K562 (cell line): Measurements from ENCODE around the gene STIM1. TPM values are rescaled to one million over a fixed set of nuclear protein-coding genes. Genes with fewer than 3 reads are reported as not detected.

Source experiments
- CBFB ChIP-seq: sonication (generic); formaldehyde crosslinking; IDR thresholded peaks from 2 replicates; pipeline ENCODE4 v1.4.0; 2020; ENCODE audit warnings: mild to moderate bottlenecking, missing genetic modification reagents
- CEBPG ChIP-seq, 3 experiments: fragments of 200-800 bp in 1 of 3; sonication (Bioruptor generic) in 1 of 3; sonication (generic) in 1 of 3; formaldehyde crosslinking in 1 of 3; IDR thresholded peaks in 2 of 3; conservative IDR thresholded peaks in 1 of 3; 2 replicates each; pipeline versions ENCODE4 v1.6.1 to v1.8.0; 2016 to 2022; ENCODE audit warnings: missing compliant biosample characterization in 2 of 3, missing genetic modification characterization in 2 of 3, mild to moderate bottlenecking in 1 of 3, missing genetic modification reagents in 1 of 3
- ESRRA ChIP-seq: fragments of 450-650 bp; IDR thresholded peaks from 2 replicates; pipeline ENCODE4 v1.6.1; 2014; ENCODE audit warnings: low read depth, mild to moderate bottlenecking, moderate library complexity, borderline replicate concordance
- ESRRB ChIP-seq: fragments of 250-450 bp; sonication (Bioruptor Pico); IDR thresholded peaks from 2 replicates; pipeline ENCODE4 v1.5.0; 2020; ENCODE audit warnings: mild to moderate bottlenecking, moderate library complexity, borderline replicate concordance
- HCFC1 ChIP-seq: IDR thresholded peaks from 2 replicates; pipeline ENCODE4 v1.6.1; 2012; ENCODE audit warnings: low read depth, low read length, improper control_type of control experiment
- MAZ ChIP-seq, 2 experiments: fragments of 450-650 bp in 1 of 2; sonication (generic) in 1 of 2; formaldehyde crosslinking; IDR thresholded peaks in 1 of 2; conservative IDR thresholded peaks in 1 of 2; 2 replicates each; pipeline versions ENCODE4 v1.4.0 to v1.5.0; 2020; ENCODE audit warnings: mild to moderate bottlenecking in 1 of 2, missing genetic modification reagents in 1 of 2
- NBN ChIP-seq: fragments of 450-650 bp; IDR thresholded peaks from 2 replicates; pipeline ENCODE4 v1.6.1; 2016; ENCODE audit warnings: low read depth, mild to moderate bottlenecking
- RB1 ChIP-seq: fragments of 450-650 bp; IDR thresholded peaks from 2 replicates; pipeline ENCODE4 v1.6.1; 2017; ENCODE audit warnings: low read depth, mild to moderate bottlenecking
- SOX6 ChIP-seq: fragments of 450-650 bp; IDR thresholded peaks from 2 replicates; pipeline ENCODE4 v1.6.1; 2014; ENCODE audit warnings: mild to moderate bottlenecking
- TEAD4 ChIP-seq, 2 experiments: sonication (generic) in 1 of 2; formaldehyde crosslinking in 1 of 2; IDR thresholded peaks; 2 replicates each; pipeline versions ENCODE4 v1.6.1 to v1.8.0; 2012 to 2022; ENCODE audit warnings: borderline replicate concordance in 1 of 2, inconsistent platforms in 1 of 2, low read length in 1 of 2, mild to moderate bottlenecking in 1 of 2, missing genetic modification reagents in 1 of 2
- ZFPM2 ChIP-seq: fragments of 250-450 bp; sonication (Bioruptor Pico); IDR thresholded peaks from 2 replicates; pipeline ENCODE4 v1.5.1; 2022; ENCODE audit warnings: mild to moderate bottlenecking
- polyA plus RNA-seq, 8 experiments: library from polyadenylated mRNA; depleted of rRNA in 4 of 8; stranded (reverse) in 5 of 8; unstranded in 3 of 8; fragments of >200 nt; fragmentation: Nextera tagmentation in 2 of 8; fragmentation: Illumina TruSeq in 1 of 8; extraction: Ambion mirVana in 2 of 8; extraction: Trizol in 1 of 8; gene quantifications; 2 replicates each; pipeline versions ENCODE4 v1.2.1 to v1.2.3, GENCODE V29; 2011 to 2014; ENCODE audit warnings: inconsistent platforms in 1 of 8, missing spikeins in 1 of 8
- total RNA-seq, 7 experiments: library from RNA; depleted of rRNA in 6 of 7; stranded (reverse); fragments of >200 nt in 6 of 7; fragmentation: Illumina TruSeq in 2 of 7; extraction: Trizol in 2 of 7; gene quantifications; 2 replicates each; pipeline versions ENCODE4 v1.2.1 to v1.2.3, GENCODE V29; 2011 to 2021; ENCODE audit warnings: low replicate concordance in 1 of 7
- TF ChIP-seq, protein P1 (sequence below): conservative IDR thresholded peaks from 2 replicates; pipeline ENCODE4 v1.6.1; 2011; ENCODE audit warnings: low read depth, mild to moderate bottlenecking, low read length; ENCODE audit not compliant: control insufficient read depth
- TF ChIP-seq, protein P2 (sequence below): fragments of 450-650 bp; conservative IDR thresholded peaks from 2 replicates; pipeline ENCODE4 v1.6.1; 2016; ENCODE audit warnings: missing genetic modification characterization, low read depth, mild to moderate bottlenecking, missing compliant biosample characterization, moderate library complexity
- TF ChIP-seq, protein P3 (sequence below): fragments of 150-350 bp; IDR thresholded peaks from 2 replicates; pipeline ENCODE4 v1.6.1; 2014; ENCODE audit warnings: low read depth, mild to moderate bottlenecking, low read length, borderline replicate concordance
- TF ChIP-seq, protein P4 (sequence below): fragments of 450-650 bp; IDR thresholded peaks from 2 replicates; pipeline ENCODE4 v1.6.1; 2017; ENCODE audit warnings: antibody characterized with exemption, mild to moderate bottlenecking

The STIM1 gene
- total and polyA plus RNA-seq, 9 of the 15 experiments (the other 6 are each of a cell fraction or from before 2014, with no cell fraction given) = 7.7 to 50.5 (median 22.5) TPM

DNA sequence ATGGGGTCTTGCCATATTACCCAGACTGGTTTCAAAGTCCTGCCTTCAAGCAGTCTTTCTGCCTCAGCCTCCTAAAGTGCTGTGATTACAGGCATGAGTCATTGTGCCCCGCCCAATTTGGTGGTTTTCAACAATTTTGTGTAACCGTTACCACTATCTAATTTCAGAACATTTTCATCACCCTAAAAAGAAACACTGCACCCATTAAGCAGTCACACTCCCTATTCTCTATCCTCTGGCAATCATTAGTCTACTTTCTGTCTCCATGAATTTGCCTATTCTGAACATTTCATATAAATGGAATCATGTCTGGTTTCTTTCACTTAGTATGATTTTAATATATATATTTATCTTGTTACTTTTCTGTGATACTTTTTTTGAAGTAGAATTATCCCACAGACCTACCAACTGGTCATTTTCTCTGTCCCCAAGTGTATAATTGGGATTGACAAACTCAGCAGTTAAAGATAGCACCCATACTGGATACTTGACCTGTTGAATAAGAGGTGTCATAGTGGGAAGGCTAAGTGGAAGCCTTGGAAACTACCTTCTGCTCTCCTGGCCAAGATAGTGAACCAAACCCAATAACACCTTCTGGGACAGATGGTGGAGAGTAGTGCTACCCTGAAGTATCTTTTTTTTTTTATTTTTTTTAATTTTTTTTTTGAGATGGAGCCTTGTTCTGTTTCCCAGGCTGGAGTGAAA, 64.8 kb downstream of the STIM1 start (continued):
- TF ChIP-seq, protein P1, sequence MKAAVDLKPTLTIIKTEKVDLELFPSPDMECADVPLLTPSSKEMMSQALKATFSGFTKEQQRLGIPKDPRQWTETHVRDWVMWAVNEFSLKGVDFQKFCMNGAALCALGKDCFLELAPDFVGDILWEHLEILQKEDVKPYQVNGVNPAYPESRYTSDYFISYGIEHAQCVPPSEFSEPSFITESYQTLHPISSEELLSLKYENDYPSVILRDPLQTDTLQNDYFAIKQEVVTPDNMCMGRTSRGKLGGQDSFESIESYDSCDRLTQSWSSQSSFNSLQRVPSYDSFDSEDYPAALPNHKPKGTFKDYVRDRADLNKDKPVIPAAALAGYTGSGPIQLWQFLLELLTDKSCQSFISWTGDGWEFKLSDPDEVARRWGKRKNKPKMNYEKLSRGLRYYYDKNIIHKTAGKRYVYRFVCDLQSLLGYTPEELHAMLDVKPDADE = no peak
- TF ChIP-seq HCFC1 (no peak), SOX6 (peak; percentile 76), RB1 (no peak), ESRRB (CRISPR knock-in tag) (no peak), NBN (peak; percentile 52; the same call in 1 of the 2 replicates), ZFPM2 (CRISPR knock-in tag) (no peak), MAZ (CRISPR knock-in tag; conservative IDR thresholded peaks at IDR 0.05 in 1 of 2, IDR thresholded peaks at IDR 0.05 in 1 of 2) (peak in 1 of 2 experiments; percentile 80; a peak in 2 of 4 replicates), CBFB (CRISPR knock-in tag) (no peak), ESRRA (peak; percentile 79; the same call in 1 of the 2 replicates), CEBPG (CRISPR knock-in tag; IDR thresholded peaks at IDR 0.05) (peak; percentile 84), CEBPG (tag; conservative IDR thresholded peaks at IDR 0.05 in 1 of 2, IDR thresholded peaks at IDR 0.05 in 1 of 2) (peak; percentile 70 to 89), TEAD4 (IDR thresholded peaks at IDR 0.05; ENCODE audit: low read length) (peak; percentile 59; the same call in 1 of the 2 replicates), TEAD4 (CRISPR knock-in tag; IDR thresholded peaks at IDR 0.05; ENCODE audit: borderline replicate concordance) (no peak)
- TF ChIP-seq, protein P2, sequence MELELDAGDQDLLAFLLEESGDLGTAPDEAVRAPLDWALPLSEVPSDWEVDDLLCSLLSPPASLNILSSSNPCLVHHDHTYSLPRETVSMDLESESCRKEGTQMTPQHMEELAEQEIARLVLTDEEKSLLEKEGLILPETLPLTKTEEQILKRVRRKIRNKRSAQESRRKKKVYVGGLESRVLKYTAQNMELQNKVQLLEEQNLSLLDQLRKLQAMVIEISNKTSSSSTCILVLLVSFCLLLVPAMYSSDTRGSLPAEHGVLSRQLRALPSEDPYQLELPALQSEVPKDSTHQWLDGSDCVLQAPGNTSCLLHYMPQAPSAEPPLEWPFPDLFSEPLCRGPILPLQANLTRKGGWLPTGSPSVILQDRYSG (tag) = no peak
- TF ChIP-seq, protein P3, sequence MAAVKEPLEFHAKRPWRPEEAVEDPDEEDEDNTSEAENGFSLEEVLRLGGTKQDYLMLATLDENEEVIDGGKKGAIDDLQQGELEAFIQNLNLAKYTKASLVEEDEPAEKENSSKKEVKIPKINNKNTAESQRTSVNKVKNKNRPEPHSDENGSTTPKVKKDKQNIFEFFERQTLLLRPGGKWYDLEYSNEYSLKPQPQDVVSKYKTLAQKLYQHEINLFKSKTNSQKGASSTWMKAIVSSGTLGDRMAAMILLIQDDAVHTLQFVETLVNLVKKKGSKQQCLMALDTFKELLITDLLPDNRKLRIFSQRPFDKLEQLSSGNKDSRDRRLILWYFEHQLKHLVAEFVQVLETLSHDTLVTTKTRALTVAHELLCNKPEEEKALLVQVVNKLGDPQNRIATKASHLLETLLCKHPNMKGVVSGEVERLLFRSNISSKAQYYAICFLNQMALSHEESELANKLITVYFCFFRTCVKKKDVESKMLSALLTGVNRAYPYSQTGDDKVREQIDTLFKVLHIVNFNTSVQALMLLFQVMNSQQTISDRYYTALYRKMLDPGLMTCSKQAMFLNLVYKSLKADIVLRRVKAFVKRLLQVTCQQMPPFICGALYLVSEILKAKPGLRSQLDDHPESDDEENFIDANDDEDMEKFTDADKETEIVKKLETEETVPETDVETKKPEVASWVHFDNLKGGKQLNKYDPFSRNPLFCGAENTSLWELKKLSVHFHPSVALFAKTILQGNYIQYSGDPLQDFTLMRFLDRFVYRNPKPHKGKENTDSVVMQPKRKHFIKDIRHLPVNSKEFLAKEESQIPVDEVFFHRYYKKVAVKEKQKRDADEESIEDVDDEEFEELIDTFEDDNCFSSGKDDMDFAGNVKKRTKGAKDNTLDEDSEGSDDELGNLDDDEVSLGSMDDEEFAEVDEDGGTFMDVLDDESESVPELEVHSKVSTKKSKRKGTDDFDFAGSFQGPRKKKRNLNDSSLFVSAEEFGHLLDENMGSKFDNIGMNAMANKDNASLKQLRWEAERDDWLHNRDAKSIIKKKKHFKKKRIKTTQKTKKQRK = no peak
- TF ChIP-seq, protein P4, sequence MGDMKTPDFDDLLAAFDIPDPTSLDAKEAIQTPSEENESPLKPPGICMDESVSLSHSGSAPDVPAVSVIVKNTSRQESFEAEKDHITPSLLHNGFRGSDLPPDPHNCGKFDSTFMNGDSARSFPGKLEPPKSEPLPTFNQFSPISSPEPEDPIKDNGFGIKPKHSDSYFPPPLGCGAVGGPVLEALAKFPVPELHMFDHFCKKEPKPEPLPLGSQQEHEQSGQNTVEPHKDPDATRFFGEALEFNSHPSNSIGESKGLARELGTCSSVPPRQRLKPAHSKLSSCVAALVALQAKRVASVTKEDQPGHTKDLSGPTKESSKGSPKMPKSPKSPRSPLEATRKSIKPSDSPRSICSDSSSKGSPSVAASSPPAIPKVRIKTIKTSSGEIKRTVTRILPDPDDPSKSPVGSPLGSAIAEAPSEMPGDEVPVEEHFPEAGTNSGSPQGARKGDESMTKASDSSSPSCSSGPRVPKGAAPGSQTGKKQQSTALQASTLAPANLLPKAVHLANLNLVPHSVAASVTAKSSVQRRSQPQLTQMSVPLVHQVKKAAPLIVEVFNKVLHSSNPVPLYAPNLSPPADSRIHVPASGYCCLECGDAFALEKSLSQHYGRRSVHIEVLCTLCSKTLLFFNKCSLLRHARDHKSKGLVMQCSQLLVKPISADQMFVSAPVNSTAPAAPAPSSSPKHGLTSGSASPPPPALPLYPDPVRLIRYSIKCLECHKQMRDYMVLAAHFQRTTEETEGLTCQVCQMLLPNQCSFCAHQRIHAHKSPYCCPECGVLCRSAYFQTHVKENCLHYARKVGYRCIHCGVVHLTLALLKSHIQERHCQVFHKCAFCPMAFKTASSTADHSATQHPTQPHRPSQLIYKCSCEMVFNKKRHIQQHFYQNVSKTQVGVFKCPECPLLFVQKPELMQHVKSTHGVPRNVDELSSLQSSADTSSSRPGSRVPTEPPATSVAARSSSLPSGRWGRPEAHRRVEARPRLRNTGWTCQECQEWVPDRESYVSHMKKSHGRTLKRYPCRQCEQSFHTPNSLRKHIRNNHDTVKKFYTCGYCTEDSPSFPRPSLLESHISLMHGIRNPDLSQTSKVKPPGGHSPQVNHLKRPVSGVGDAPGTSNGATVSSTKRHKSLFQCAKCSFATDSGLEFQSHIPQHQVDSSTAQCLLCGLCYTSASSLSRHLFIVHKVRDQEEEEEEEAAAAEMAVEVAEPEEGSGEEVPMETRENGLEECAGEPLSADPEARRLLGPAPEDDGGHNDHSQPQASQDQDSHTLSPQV = 0 out of 2 replicates have a peak, but pooled peaks have one; percentile 60
